Mesenchymal stem cell (in vitro differentiated cells and primary cell): Measurements from ENCODE around the gene PAEP.
"Not testable (repeated sequence)": the region's sequence is repeated elsewhere in the genome, so short reads cannot be mapped to it uniquely, and the experiment has no call there.

ENCODE experiments used
- DNase-seq: peaks from one replicate; pipeline ENCODE4 v3.0.0-alpha.2; 2013
- H2AFZ ChIP-seq: one replicate; pipeline ENCODE4 v1.6.1; 2013; ENCODE audit warnings: low read depth, mild to moderate bottlenecking, control low read depth, inconsistent platforms, low read length, moderate library complexity
- H2AK5ac ChIP-seq: 2 replicates; pipeline ENCODE4 v1.6.1; 2013; ENCODE audit warnings: low read length, moderate library complexity, mild to moderate bottlenecking, inconsistent platforms; ENCODE audit not compliant: severe bottlenecking
- H2BK120ac ChIP-seq: one replicate; pipeline ENCODE4 v1.6.1; 2013; ENCODE audit warnings: low read depth, mild to moderate bottlenecking, inconsistent platforms, low read length, moderate library complexity
- H2BK12ac ChIP-seq, 2 experiments: one replicate each; pipeline ENCODE4 v1.6.1; 2013; ENCODE audit warnings: inconsistent platforms in 2 of 2, low read length in 2 of 2, mild to moderate bottlenecking in 2 of 2, moderate library complexity in 2 of 2, control low read depth in 1 of 2
- H2BK15ac ChIP-seq: one replicate; pipeline ENCODE4 v1.6.1; 2013; ENCODE audit warnings: mild to moderate bottlenecking, low read depth, inconsistent platforms; ENCODE audit not compliant: poor library complexity, severe bottlenecking
- H2BK5ac ChIP-seq: 2 replicates; pipeline ENCODE4 v1.6.1; 2013; ENCODE audit warnings: low read depth, mild to moderate bottlenecking, low read length, control low read depth, inconsistent platforms; ENCODE audit not compliant: poor library complexity, severe bottlenecking
- H3K14ac ChIP-seq, 2 experiments: one replicate each; pipeline ENCODE4 v1.6.1; 2013; ENCODE audit warnings: inconsistent platforms in 2 of 2, low read length in 2 of 2, control low read depth in 1 of 2, mild to moderate bottlenecking in 1 of 2, moderate library complexity in 1 of 2
- H3K18ac ChIP-seq, 2 experiments: one replicate each; pipeline ENCODE4 v1.6.1; 2013; ENCODE audit warnings: inconsistent platforms in 2 of 2, low read length in 2 of 2, control low read depth in 1 of 2, low read depth in 1 of 2, mild to moderate bottlenecking in 1 of 2
- H3K23ac ChIP-seq, 2 experiments: one replicate each; pipeline ENCODE4 v1.6.1; 2013; ENCODE audit warnings: inconsistent platforms in 2 of 2, low read length in 2 of 2, mild to moderate bottlenecking in 2 of 2, moderate library complexity in 2 of 2, control low read depth in 1 of 2
- H3K27ac ChIP-seq: 2 replicates; pipeline ENCODE4 v1.5.1; 2013; ENCODE audit warnings: mild to moderate bottlenecking, moderate library complexity, low read length, control low read depth, inconsistent platforms; ENCODE audit not compliant: poor library complexity, severe bottlenecking
- H3K27me3 ChIP-seq, 2 experiments: 2 replicates each; pipeline versions ENCODE4 v1.6.1 to v1.7.0; 2013; ENCODE audit warnings: low read length in 2 of 2, mild to moderate bottlenecking in 2 of 2, moderate library complexity in 2 of 2, control low read depth in 1 of 2, inconsistent platforms in 1 of 2; ENCODE audit not compliant: control insufficient read depth in 1 of 2, insufficient read depth in 1 of 2
- H3K36me3 ChIP-seq, 2 experiments: 2 replicates each; pipeline versions ENCODE4 v1.6.1 to v1.7.0; 2013; ENCODE audit warnings: low read length in 2 of 2, control low read depth in 1 of 2, inconsistent platforms in 1 of 2, low read depth in 1 of 2, mild to moderate bottlenecking in 1 of 2; ENCODE audit not compliant: insufficient read depth in 2 of 2, control insufficient read depth in 1 of 2
- H3K4ac ChIP-seq, 2 experiments: one replicate each; pipeline ENCODE4 v1.6.1; 2013; ENCODE audit warnings: inconsistent platforms in 2 of 2, low read length in 2 of 2, mild to moderate bottlenecking in 2 of 2, moderate library complexity in 2 of 2, control low read depth in 1 of 2, low read depth in 1 of 2
- H3K4me1 ChIP-seq: 2 replicates; pipeline ENCODE4 v1.6.1; 2013; ENCODE audit warnings: low read depth, low read length, control low read depth; ENCODE audit not compliant: control insufficient read depth, insufficient read depth
- H3K4me2 ChIP-seq: 2 replicates; pipeline ENCODE4 v1.6.1; 2013; ENCODE audit warnings: low read length, mild to moderate bottlenecking, inconsistent platforms; ENCODE audit not compliant: poor library complexity, severe bottlenecking
- H3K4me3 ChIP-seq, 2 experiments: 2 replicates each; pipeline versions ENCODE4 v1.5.1 to v1.7.0; 2013; ENCODE audit warnings: low read length in 2 of 2, mild to moderate bottlenecking in 2 of 2, control low read depth in 1 of 2, low read depth in 1 of 2; ENCODE audit not compliant: insufficient read depth in 1 of 2
- H3K79me1 ChIP-seq: replicated peaks from 2 replicates; pipeline ENCODE4 v1.6.1; 2013; ENCODE audit warnings: mild to moderate bottlenecking, control low read depth, low read length, inconsistent platforms; ENCODE audit not compliant: poor library complexity, severe bottlenecking
- H3K9ac ChIP-seq: 2 replicates; pipeline ENCODE4 v1.7.0; 2013; ENCODE audit warnings: mild to moderate bottlenecking, low read length, moderate library complexity
- H3K9me3 ChIP-seq: 2 replicates; pipeline ENCODE4 v1.7.0; 2013; ENCODE audit warnings: mild to moderate bottlenecking, low read length; ENCODE audit not compliant: control insufficient read depth
- H4K8ac ChIP-seq: one replicate; pipeline ENCODE4 v1.6.1; 2013; ENCODE audit warnings: inconsistent platforms, mild to moderate bottlenecking, low read length, moderate library complexity
- H4K91ac ChIP-seq: one replicate; pipeline ENCODE4 v1.6.1; 2013; ENCODE audit warnings: mild to moderate bottlenecking, low read length, inconsistent platforms
- WGBS: methylation state at CpG from one replicate; pipeline ENCODE4 v1.1.7; 2013; ENCODE audit warnings: mixed read lengths; 5-methylcytosine and 5-hydroxymethylcytosine counted together

The PAEP gene

DNA sequence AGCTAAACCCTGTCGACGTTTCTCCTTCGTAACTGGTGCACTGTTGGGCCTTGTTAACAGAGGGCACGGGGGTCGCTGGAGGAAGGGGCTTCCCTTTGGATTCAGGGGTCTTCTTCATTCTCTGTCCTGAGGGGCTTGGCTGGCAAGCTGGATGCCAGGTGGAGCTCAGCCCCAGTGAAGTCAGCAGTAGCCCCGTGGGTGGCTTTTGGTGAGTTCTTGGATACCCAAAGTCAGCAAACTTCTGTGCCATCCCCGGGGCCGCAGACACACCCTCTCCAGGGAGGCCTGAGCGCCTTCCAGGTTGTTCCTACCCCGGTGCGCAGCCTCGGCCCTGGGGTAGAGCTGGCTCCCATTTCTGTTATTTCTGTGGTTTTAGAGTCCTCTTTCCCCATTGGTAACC, 27.9 kb upstream of the PAEP start:
- Histone ChIP-seq H3K23ac (no peak overlapping the region), H3K4me1 (no peaks in the 10 kb centered on the region), H3K14ac (no peak overlapping the region), H3K4ac (no peak overlapping the region), H2BK120ac (no peak overlapping the region), H3K27ac (no peak overlapping the region), H3K27me3 (peaks cover 0 to 48% of the 10 kb centered on the region in 2 experiments), H3K18ac (no peak overlapping the region), H3K36me3 (no peaks in the 10 kb centered on the region), H2BK15ac (no peak overlapping the region), H2AFZ (no peak overlapping the region), H3K4me2 (no peak overlapping the region), H3K9ac (no peak overlapping the region), H3K79me1 (no peaks in the 10 kb centered on the region), H3K4me3 (no peak overlapping the region), H2AK5ac (no peak overlapping the region), H4K91ac (no peak overlapping the region), H3K9me3 (no peaks in the 10 kb centered on the region), H4K8ac (no peak overlapping the region), H2BK5ac (no peak overlapping the region), H2BK12ac (no peak overlapping the region)
- no peak for DNase-seq
- WGBS: 89% methylated on average over 12 of the region's 12 CpGs

DNA sequence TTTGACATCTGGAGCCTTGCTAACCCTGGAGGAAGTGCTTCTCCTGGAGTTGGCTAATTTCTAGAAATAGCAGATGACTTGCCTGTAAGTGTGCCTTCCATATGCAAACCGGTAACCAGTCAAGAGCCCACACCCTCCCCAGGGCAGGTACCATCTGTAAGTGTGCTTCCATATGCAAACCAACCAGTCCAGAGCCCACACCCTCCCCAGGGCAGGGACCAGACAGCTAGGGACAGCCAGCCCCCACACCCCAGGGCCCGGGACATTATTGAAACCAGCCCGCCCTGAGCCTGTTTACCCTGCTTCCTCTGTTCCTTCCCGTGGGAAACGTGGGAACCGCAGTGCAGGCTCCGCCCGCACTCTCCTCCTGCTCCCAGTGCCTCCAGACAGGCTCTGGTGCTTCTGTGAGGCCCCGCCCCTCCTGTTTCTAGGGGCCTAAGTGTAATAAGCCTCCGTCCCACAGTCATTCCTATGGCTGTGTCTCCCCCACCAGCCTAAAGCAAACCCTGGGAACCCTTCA, 27.3 kb upstream of the PAEP start:
- not testable (repeated sequence) for H3K79me1 ChIP-seq, H2BK5ac ChIP-seq, H3K4me1 ChIP-seq, H4K91ac ChIP-seq, H3K18ac ChIP-seq, H3K4me3 ChIP-seq, H3K4me2 ChIP-seq, H3K9me3 ChIP-seq, H3K23ac ChIP-seq, H2BK120ac ChIP-seq, H2AK5ac ChIP-seq, H3K4ac ChIP-seq, H3K14ac ChIP-seq, H3K27ac ChIP-seq, H3K36me3 ChIP-seq, H2BK15ac ChIP-seq, H2AFZ ChIP-seq, H4K8ac ChIP-seq, DNase-seq, H3K9ac ChIP-seq, H2BK12ac ChIP-seq
- 49% methylated on average over 10 of the region's 10 CpGs for WGBS
- peaks cover 0 to 50% of the 10 kb centered on the region in 2 experiments for H3K27me3 ChIP-seq

DNA sequence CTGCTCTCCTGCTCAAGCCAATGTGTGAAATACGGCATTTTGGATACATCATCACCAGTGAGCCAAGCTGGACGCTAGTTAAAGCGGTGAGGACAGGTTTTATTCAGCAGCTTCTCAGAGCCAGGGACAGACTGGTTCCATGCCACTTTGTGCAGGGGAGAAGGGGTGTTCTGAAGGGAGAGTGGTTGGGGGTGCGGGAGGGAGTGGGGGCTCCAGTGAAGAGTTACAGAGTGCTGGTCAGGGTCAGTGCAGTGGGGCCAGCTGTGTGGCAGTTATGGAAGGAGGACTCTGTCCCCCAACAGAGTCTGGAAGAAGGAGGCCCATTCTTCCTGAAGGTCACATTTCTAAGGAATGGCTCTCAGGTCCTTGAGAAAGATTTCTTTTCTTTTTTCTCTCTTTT, 26.7 kb upstream of the PAEP start:
- not testable (repeated sequence) for H3K27ac ChIP-seq, H2BK120ac ChIP-seq, H2BK12ac ChIP-seq, H3K4ac ChIP-seq, H2BK5ac ChIP-seq, H3K4me1 ChIP-seq, H3K4me2 ChIP-seq, H4K8ac ChIP-seq, H2BK15ac ChIP-seq, H4K91ac ChIP-seq, H2AFZ ChIP-seq, DNase-seq, H2AK5ac ChIP-seq, H3K18ac ChIP-seq, H3K9me3 ChIP-seq, H3K23ac ChIP-seq, H3K36me3 ChIP-seq, H3K4me3 ChIP-seq, H3K14ac ChIP-seq, H3K9ac ChIP-seq, H3K79me1 ChIP-seq
- peaks cover 0 to 51% of the 10 kb centered on the region in 2 experiments for H3K27me3 ChIP-seq
- 91% methylated on average over 4 of the region's 4 CpGs for WGBS

DNA sequence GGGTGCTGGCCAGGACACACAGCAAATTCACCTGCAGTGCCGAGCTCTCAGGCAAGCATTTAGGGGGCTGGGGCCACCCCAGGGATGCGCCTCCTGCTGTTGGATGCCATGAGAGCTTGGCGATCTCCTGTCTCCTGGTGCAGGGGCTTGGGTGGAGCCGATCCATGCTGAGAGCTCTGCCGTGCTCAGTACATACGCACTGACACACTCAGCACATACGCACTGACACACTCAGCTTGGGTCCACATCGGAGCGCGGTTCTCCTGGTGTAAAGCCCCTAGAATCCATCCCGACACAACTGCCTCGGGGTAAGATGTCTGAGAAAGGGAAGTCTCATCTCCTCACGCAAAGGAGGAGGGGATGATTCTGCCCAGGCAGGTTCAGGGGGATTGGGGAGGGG, 25.9 kb upstream of the PAEP start:
- H3K14ac ChIP-seq, H3K23ac ChIP-seq, H2BK120ac ChIP-seq, H3K27ac ChIP-seq, H3K36me3 ChIP-seq, H2BK5ac ChIP-seq, H2BK15ac ChIP-seq, H3K4me1 ChIP-seq, DNase-seq, H3K79me1 ChIP-seq, H3K4me2 ChIP-seq, H3K18ac ChIP-seq, H3K9ac ChIP-seq, H3K4ac ChIP-seq, H4K8ac ChIP-seq, H3K9me3 ChIP-seq, H4K91ac ChIP-seq, H2AFZ ChIP-seq, H2AK5ac ChIP-seq, H3K4me3 ChIP-seq, H2BK12ac ChIP-seq: not testable (repeated sequence)
- peaks cover 0 to 48% of the 10 kb centered on the region in 2 experiments for H3K27me3 ChIP-seq
- WGBS: 83% methylated on average over 6 of the region's 13 CpGs
